Measurements from ENCODE around the gene CMTM4.

The CMTM4 gene

GRCh38 chr16:66682271-66682670 is 14.3 kb downstream of the CMTM4 start:
- H3K4me3 ChIP-seq (ENCODE audit: low read depth, low read length): no peak overlapping the region
- TF ChIP-seq, protein P1, sequence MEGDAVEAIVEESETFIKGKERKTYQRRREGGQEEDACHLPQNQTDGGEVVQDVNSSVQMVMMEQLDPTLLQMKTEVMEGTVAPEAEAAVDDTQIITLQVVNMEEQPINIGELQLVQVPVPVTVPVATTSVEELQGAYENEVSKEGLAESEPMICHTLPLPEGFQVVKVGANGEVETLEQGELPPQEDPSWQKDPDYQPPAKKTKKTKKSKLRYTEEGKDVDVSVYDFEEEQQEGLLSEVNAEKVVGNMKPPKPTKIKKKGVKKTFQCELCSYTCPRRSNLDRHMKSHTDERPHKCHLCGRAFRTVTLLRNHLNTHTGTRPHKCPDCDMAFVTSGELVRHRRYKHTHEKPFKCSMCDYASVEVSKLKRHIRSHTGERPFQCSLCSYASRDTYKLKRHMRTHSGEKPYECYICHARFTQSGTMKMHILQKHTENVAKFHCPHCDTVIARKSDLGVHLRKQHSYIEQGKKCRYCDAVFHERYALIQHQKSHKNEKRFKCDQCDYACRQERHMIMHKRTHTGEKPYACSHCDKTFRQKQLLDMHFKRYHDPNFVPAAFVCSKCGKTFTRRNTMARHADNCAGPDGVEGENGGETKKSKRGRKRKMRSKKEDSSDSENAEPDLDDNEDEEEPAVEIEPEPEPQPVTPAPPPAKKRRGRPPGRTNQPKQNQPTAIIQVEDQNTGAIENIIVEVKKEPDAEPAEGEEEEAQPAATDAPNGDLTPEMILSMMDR (IDR thresholded peaks at IDR 0.05; ENCODE audit: insufficient read depth, low read length, missing control alignments): no peak
- DNase-seq (ENCODE audit: low read depth, low spot score): no peak
- ChIA-PET CTCF (interaction anchor here (1.0 to 2.8 kb wide), 2 partner anchors 20 to 32 kb away, joined by 3 to 15 read pairs; no protein-coding TSS in a partner anchor), POLR2A (no interaction called here)

DNA sequence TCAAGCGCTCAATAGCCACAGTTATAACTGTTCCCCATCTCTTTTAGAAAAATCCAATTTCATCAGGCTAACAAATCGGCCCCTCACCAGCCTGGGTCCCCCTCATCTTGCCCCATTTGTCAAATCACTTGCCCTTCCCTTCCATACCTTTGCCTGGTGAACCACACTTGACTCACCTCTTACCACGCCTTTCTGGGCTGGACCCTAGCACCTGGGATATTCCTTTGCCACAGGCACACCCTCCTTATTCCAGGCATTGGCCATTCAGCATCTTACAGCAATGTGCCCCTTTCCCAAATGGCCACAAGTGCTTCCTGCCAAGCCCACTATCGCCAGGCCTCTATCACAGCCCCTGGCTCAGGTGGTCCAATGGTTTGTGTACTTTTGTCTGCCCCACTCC is 14.9 kb downstream of the CMTM4 start:
- H3K4me3 ChIP-seq (ENCODE audit: low read depth, low read length): no peak overlapping the region
- CTCF ChIA-PET: interaction anchor here (0.9 to 1.0 kb wide), 2 partner anchors 21 to 31 kb away, joined by 3 read pairs; no protein-coding TSS in a partner anchor
- DNase-seq (ENCODE audit: low read depth, low spot score): no peak
- POLR2A ChIA-PET: no interaction called here
- TF ChIP-seq, protein P1 (IDR thresholded peaks at IDR 0.05; ENCODE audit: insufficient read depth, low read length, missing control alignments): no peak

DNA sequence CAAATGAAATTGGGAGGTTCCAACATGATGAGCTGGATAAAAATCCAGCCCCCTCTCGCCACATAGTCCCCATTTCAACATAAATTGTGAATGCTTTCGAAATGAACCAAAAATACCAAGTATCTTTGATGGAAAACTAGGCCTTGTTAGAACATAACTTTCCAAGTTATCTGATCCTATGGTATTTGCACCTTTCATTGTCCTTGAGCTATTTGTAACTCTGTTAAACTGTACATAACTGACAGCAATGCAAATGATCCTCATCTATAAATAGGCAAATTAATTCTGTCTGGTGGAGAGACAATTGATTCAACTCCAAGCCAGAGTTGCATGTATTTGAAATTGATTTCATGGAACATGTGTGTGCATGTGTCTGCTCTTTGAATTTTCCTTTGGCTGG is 18.2 kb downstream of the CMTM4 start:
- TF ChIP-seq, protein P1 (IDR thresholded peaks at IDR 0.05; ENCODE audit: insufficient read depth, low read length, missing control alignments): no peak
- ChIA-PET POLR2A (no interaction called here), CTCF (interaction anchor here (1.1 to 2.6 kb wide), 7 partner anchors 14 to 152 kb away, joined by 3 to 12 read pairs (median 4); partner anchors contain the start of gene NAE1)
- H3K4me3 ChIP-seq (ENCODE audit: low read depth, low read length): no peak overlapping the region
- DNase-seq (ENCODE audit: low read depth, low spot score): no peak

DNA sequence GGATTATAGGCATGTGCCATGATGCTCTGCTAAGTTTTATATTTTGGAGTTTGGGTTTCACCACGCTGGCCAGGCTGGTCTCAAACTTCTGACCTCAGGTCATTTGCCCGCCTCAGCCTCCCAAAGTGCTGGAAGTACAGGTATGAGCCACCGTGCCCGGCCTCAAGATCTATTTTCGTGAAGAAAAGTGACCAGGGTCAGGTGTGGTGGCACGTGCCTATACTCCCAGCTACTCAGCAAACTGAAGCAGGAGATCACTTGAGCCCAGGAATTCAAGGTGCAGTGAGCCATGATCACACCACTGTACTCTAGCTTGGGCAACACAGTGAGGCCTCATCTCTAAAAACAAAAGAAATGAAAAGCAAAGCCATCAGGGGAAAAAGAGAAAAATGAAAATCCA is 18.7 kb downstream of the CMTM4 start:
- CTCF ChIA-PET: interaction anchor here (1.1 to 2.6 kb wide), 7 partner anchors 15 to 153 kb away, joined by 3 to 12 read pairs (median 4); partner anchors contain the start of gene NAE1

DNA sequence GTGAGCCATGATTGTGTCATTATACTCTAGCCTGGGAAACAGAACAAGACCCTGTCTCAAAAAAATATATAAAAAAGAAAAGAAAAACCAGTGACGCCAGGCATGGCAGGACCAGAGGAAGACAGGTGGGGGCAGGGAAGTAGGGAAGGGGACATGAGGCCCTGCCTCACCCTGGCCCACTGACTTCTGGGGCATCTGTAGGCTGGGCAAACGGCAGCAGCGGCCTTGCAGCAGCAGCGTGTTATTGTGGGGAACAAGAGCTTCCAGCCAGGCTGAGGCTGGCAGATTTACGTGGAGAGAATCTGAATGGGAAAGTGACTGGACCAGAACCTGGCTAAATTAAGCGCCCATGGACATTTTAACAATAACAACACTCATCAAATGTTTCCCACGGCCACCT is 19.4 kb downstream of the CMTM4 start:
- ChIA-PET CTCF (interaction anchor here (1.5 to 2.6 kb wide), 3 partner anchors 15 to 153 kb away, joined by 4 to 12 read pairs (median 7); partner anchors contain the start of gene NAE1), POLR2A (no interaction called here)
- TF ChIP-seq, protein P1 (IDR thresholded peaks at IDR 0.05; ENCODE audit: insufficient read depth, low read length, missing control alignments): no peak
- no peak overlapping the region for H3K4me3 ChIP-seq (ENCODE audit: low read depth, low read length)
- no peak for DNase-seq (ENCODE audit: low read depth, low spot score)

More for the DNA sequence above, 18.7 kb downstream of the CMTM4 start:
- TF ChIP-seq, protein P1 (IDR thresholded peaks at IDR 0.05; ENCODE audit: insufficient read depth, low read length, missing control alignments): no peak
- POLR2A ChIA-PET: no interaction called here
- no peak overlapping the region for H3K4me3 ChIP-seq (ENCODE audit: low read depth, low read length)
- DNase-seq (ENCODE audit: low read depth, low spot score): no peak

DNA sequence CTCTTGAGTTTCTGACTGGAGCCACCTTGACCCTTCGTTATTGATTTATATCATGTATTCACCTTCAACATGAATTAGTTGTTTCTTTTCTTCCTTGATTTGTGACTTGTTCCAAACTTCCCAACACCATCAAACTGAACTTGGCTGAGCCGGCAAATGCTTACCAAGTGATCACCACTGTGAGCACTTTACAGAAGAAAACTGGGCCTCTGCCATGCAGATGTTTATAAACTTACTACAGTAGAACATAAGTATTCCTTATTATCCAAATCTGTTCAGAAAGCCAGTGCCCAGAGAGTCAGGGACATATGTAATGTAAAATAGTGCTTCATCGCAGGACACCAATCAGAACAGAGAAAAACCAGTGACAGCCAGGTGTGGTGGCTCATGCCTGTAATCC is 19.9 kb downstream of the CMTM4 start:
- ChIA-PET CTCF (interaction anchor here (2.5 kb wide), 1 partner anchor 15 kb away, joined by 12 read pairs; no protein-coding TSS in a partner anchor), POLR2A (no interaction called here)
- H3K4me3 ChIP-seq (ENCODE audit: low read depth, low read length): no peak overlapping the region
- TF ChIP-seq, protein P1 (IDR thresholded peaks at IDR 0.05; ENCODE audit: insufficient read depth, low read length, missing control alignments): no peak
- no peak for DNase-seq (ENCODE audit: low read depth, low spot score)
